ENCODE data around the gene ASCL2.

ASCL2 gene

GRCh38 chr11:2270322-2271076 lies at the start of gene ASCL2:
ASCL2 (minus strand) TSS chr11:2270588; CDS start chr11:2270332, 256 bp downstream.
- DNase-seq (ENCODE audit: low read depth) = no peak

- no peak for DNase-seq (ENCODE audit: low read depth)
These were observed 49.5 kb upstream of the ASCL2 start for GRCh38 chr11:2319791-2320472.

GRCh38 chr11:2318707-2319106 lies 48.3 kb upstream of the ASCL2 start:
- DNase-seq (ENCODE audit: low read depth) = no peak

- DNase-seq (ENCODE audit: low read depth) = no peak
These were observed 47.7 kb upstream of the ASCL2 start for GRCh38 chr11:2318123-2318522.

- DNase-seq (ENCODE audit: low read depth) = no peak
These were observed 47.1 kb upstream of the ASCL2 start for GRCh38 chr11:2317354-2318050.

GRCh38 chr11:2316963-2317244 lies 46.5 kb upstream of the ASCL2 start:
- no peak for DNase-seq (ENCODE audit: low read depth)

GRCh38 chr11:2316169-2316962 lies 46.0 kb upstream of the ASCL2 start:
- DNase-seq (ENCODE audit: low read depth) = no peak

GRCh38 chr11:2315395-2316168 lies 45.2 kb upstream of the ASCL2 start:
- no peak for DNase-seq (ENCODE audit: low read depth)

- DNase-seq (ENCODE audit: low read depth) = no peak
These were observed 44.4 kb upstream of the ASCL2 start for GRCh38 chr11:2314525-2315394.

- no peak for DNase-seq (ENCODE audit: low read depth)
These were observed 43.7 kb upstream of the ASCL2 start for GRCh38 chr11:2314136-2314524.

- no peak for DNase-seq (ENCODE audit: low read depth)
These were observed 42.9 kb upstream of the ASCL2 start for GRCh38 chr11:2313051-2313951.

GRCh38 chr11:2312232-2313042 lies 42.0 kb upstream of the ASCL2 start:
- no peak for DNase-seq (ENCODE audit: low read depth)

- no peak for DNase-seq (ENCODE audit: low read depth)
These were observed 41.2 kb upstream of the ASCL2 start for GRCh38 chr11:2311353-2312133.

- no peak for DNase-seq (ENCODE audit: low read depth)
These were observed 40.5 kb upstream of the ASCL2 start for GRCh38 chr11:2310786-2311352.

- DNase-seq (ENCODE audit: low read depth) = no peak
These were observed 39.8 kb upstream of the ASCL2 start for GRCh38 chr11:2310073-2310785.

- DNase-seq (ENCODE audit: low read depth) = no peak
These were observed 39.1 kb upstream of the ASCL2 start for GRCh38 chr11:2309251-2310072.
